ENCODE results near the gene RDM1.

RDM1 gene

DNA sequence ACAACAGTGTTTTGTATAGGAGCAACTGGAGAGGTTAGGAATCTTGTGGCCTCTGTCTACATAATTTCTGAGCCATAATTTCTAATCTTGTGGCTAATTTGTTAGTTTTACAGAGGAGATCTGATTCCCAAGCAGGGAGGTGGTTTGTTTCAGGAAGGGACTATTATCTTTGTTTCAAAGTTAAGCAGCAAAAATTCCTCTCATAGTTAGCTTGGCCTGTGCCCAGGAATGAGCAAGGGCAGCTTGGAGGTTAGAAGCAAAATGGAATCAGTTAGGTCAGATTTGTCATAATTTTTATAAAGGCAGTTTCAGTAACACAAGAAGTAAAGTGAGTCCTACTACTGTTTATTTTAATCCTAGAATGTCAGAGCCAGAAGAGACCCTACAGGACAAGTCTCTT is 2.0 kb upstream of the RDM1 start:
- no peak for DNase-seq (ENCODE audit: low spot score)

DNA sequence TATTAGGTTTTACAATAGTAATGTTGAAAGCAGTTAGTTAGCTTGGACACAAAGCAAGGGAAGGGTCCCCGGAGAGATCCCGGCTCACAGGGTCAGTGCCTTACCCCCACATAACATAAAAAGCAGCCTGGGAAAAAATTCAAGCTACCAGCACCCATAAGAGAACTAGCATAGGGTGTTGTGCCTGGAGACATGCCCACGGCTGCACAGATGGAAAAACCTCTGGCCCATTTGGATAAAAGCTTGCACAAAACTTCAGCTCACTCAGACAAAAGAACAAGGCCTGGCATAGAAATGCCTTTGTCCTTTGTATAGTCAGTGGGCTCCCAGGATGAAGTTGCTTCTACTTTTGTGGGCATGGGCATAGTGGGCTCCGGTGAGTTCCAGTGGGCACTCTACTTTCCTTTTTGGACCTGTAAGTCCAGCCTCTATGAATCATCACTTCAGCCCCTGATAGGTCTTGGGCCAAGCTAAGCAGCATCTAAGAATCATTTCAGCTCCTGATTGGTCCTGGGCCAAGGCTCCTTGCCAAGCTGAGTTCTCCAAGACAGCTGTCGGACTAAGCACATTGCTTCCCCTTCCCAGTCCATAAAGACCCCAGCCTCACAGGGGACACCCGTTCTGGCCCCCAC is 1.3 kb upstream of the RDM1 start:
- DNase-seq (ENCODE audit: low spot score): peak; percentile 35

DNA sequence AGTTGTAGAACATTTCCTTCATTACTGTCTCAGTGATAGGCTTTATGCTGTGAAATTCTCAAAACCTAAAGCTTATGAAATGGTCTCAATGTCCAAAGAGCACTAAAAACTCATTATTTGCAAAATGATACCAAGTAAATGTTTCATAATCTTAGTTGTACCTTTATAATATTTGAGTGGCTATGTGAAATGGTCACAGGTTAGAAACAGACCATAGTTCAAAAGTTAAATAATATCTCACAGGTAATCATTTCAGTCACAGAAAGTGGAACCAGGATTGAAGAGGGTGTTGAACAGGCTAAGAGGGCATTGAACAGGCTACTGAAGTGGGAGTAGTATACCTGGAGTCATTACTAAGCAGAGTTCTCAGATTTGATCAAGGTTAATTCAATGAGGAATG is 2.9 kb downstream of the RDM1 start:
- DNase-seq (ENCODE audit: low spot score): no peak

DNA sequence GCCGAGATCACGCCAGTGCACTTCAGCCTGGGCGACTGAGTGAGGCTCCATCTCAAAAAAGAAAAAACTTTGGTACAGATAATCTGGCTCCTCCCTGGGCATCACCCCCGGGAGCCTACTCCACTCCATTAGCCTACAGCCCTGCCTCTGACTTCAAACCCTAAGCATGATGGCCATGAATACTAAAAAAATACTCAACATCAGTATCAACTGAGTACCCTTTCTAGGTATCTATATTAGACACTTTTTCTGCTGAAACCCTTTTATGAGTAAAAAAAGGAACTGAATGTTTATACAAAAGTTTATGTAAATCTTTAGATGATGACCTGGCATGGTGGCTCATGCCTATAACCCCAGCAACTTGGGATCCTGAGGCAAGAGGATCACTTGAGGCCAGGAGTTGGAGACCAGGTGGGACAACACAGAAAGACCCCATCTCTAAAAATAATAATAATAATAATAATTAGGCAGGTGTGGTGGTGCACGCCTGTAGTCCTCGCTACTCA is 6.9 kb downstream of the RDM1 start:
- DNase-seq (ENCODE audit: low spot score): no peak

DNA sequence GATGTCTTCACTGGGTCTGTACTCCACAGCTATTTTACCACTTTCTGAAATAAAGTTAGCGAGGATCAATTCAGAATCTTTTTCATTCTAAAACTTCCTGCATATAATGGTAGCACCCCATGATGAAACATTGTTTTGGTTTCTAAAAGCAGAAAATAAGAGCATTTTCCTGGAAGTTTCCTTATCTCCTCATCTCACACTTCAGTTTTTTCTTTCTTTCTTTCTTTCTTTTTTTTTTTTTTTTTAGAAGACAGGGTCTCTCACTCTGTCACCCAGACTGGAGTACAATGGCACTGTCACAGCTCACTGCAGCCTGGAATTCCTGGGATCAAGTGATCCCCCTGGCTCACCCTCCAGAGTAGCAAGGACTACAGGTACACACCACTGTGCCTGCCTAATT is 10.3 kb downstream of the RDM1 start:
- no peak for DNase-seq (ENCODE audit: low spot score)

DNA sequence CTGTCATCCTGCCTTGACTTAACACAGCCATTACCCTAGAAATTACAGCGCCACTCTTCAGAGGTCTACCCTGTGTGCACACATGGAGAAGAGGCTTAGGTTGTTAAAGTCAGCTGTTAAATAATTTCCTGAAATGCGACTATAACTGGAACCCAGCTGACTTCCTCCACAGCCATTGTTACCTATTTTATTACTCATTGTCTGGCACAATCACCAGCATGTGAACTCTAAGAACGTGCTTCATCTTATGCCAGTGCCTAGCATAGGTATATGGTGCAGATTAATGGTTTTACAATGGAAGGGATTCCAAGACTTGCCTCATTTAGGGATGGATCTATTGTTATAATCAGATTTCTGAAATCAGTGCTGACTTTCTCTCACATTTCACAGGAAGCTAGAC is 11.9 kb downstream of the RDM1 start:
- DNase-seq (ENCODE audit: low spot score): no peak

DNA sequence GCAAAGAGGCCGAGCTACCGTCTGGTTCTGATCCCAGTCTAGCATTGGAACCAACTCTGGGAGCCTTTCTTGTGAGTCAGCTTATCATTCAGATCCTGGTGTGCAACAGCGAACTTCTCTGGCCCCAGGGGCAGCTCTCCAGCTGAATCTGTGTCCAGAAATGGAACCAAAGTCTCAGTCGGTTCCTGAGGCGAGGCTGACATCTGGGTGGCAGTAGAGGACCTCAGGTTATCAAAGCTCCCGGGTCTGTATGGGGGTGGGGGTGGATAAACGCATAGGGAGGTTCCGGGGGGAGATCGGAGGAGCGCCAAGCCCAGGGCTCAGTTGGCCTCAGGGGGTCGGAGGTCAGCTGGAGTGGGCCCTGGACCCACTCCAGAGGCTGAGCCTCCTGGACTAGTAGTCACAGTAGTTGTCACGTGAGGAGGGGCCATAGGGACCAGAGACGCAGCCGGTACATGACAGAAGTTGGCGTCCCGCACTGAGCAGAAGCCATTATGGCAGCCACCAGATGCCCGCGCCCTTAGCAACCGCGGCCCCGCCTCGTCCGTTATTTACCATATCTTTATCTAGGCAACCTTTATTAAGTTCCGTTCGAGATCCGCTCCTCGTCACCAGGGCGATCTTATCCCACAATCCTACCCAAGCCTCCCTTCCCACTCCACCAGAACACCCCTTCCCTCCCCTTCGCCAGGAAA is 12.9 kb downstream of the RDM1 start:
- DNase-seq (ENCODE audit: low spot score): no peak

DNA sequence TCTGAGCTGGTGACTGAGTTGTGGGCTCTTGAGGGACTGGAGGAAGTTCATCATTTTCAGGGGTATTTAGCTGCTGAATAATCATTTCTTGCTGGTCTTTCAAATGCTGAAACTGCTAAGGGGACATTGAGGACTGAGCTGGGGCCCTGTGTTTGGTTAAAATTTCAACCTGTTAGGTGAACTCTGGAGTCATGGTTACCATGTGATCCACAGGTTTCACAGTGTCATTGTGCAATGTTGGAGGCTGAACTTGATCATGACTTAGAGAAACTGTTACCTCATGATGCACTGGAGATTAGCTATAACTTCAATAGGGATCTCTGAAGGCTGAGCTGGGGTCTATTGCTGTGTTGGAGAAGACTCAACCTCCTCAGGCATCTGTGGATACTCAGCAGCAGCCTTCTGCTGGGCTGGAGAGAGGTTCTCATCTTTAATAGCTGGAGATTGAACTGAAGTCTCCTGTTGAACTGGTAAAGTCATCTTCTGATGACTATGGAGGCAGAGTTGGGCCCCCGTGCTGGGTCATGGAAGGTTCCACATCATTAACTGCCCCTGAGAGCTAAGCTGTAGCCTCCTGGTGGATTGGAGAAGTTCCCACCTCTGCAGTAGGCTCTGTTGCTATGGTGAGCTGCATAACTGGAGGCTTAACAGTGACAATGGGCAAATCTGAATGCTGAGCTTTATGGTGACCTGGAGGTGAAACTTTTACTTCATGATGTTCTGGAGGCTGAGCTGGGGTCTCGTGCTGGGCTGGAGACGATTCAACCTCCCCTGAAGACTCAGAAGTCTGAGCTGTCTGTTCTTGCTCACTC is 15.2 kb downstream of the RDM1 start:
- DNase-seq (ENCODE audit: low spot score): no peak

DNA sequence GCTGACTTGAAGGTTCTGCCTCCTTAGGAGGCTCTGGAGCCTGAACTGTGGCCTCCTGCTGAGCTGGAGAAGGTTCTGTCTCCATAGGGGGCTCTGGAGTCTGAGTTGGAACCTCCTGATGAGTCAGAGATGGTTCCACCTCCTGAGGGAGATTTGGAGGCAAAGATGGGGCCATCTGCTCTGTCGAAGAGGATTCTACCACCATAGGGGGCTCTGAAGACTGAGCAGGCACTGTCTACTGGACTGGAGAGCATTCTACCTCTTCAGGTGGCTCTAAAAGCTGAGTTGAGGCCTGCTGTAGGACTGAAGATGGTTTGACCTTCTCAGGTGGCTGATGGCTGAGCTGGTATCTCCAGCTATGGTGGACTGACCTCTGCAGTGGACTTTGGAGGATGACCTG is 16.2 kb downstream of the RDM1 start:
- DNase-seq (ENCODE audit: low spot score): no peak

DNA sequence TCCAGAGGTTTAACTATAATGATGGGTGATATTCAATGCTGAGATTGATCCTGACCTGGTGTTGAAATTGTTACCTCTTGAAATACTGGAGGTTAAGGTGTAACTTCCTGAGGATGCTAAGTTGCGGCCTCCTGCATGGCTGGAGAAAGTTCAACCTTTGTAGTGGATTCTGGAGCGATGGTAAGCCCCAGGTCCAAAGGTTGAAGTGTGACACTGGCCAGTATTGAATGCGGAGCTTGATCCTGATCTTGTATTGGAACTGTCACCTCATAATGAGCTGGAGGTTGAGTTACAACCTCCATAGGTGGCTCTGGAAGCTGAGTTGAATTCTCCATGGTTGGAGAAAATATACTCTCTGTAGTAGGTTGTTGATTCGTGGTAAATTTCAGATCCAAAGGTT is 17.0 kb downstream of the RDM1 start:
- DNase-seq (ENCODE audit: low spot score): no peak

DNA sequence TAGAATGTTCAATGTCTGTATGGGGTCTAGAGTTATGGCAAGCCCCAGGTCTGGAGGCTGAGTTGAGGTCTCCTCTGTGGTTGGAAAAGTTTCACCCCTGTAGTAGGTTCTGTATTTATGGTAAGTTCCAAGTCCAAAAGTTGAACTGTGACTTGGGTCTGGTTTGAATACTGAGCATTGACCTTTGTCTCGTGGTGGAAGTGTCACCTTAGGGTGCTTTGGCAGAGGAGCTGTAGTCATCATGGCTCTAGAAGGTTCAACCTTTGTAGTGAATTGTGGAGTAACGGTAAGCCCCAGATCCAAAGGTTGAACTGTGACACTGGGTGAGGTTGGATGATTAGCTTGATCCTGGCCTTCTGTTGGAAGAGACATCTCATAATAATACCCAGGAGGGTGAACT is 17.6 kb downstream of the RDM1 start:
- no peak for DNase-seq (ENCODE audit: low spot score)

DNA sequence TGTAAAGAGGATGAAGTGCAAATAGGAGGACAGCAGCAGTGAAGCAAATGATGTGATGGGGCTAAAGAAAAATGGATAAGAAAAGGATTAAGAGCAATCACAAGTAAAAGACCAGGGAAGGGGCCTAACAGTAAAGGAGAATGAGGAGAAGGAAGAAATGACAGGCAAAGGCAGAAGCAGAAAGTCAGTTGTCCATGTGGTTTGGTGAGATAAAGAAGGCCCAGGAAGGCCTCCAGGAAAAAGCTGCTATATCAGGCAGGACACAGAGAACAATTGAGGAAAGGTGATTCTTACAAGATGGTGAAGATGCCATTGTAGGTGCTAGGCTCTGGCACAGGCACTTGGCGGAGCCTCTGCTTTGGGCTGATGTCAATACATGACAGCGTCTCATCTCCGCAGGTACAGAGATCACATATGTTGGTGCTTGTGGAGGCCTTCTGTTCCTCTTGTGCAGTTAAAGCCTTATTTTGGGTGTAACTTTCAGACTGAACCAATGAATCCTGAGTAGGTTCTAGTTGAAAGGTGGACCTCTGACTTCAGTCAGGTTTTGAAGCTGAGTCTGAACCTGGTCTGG is 18.1 kb downstream of the RDM1 start:
- no peak for DNase-seq (ENCODE audit: low spot score)

DNA sequence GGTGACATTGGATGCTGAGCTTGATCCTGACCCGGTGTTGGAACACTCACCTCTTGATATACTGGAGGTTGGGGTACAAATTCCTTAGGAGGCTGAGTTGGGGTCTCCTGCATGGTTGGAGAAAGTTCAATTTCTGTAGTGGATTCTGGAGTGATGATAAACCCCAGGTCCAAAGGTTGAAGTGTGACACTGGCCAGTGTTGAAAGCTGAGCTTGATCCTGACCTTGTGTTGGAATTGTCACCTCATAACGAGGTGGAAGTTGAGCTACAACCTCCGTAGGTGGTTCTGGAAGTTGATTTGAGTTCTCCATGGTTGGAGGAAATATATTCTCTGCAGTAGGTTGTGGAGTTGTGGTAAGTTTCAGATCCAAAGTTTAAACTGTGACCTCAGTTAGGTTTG is 21.2 kb downstream of the RDM1 start:
- DNase-seq (ENCODE audit: low spot score): no peak

DNA sequence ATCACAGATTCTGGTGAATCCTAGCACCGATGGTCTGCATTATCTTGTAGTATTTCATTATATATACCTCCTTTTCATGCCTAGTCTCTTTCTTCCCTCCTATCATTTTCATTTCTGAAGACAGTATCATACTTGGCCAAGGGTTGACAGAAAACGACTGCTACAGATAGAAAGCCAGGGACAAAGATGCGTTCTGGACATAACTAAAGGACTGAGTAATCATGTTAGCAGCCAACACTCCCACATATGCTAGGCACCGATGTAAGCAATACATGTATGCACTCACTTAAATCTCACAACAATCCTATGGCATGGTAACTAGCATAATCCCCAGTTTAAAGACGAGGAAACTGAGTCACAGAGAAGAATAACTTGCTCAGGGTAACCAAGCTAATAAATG is 22.9 kb downstream of the RDM1 start:
- DNase-seq (ENCODE audit: low spot score): no peak

DNA sequence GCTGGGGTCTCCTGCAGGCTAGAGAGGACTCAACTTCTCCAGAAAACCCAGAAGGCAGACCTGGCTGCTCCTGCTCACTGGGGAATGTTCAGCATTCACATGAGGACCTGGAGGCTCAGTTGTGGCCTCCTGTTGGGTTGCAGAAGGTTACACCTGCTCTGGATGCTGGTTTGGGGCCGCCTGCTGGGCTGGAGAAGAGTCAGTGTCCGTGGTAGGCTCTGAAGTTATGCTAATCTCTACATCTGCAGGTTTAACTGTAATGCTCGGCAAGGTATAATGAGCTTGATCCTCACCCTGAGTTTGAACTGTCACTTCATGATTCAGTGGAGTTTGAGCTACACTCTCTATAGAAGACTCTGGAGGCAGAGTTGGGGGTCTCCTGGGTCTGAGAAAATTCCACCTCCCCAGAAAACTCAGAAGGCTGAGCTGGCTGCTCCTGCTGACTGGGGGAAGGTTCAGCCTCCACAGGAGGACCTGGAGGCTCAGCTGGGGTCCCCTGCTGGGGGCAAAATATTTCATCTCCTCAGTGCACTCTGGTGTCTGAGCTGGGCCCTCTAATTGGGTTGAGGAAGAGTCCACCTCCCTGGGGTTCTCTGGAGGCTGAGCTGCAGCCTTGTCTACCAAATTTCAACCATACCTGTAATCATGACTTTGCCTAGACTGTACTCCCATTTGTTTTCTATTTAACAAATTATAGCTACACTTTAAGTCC is 23.5 kb downstream of the RDM1 start:
- no peak for DNase-seq (ENCODE audit: low spot score)

DNA sequence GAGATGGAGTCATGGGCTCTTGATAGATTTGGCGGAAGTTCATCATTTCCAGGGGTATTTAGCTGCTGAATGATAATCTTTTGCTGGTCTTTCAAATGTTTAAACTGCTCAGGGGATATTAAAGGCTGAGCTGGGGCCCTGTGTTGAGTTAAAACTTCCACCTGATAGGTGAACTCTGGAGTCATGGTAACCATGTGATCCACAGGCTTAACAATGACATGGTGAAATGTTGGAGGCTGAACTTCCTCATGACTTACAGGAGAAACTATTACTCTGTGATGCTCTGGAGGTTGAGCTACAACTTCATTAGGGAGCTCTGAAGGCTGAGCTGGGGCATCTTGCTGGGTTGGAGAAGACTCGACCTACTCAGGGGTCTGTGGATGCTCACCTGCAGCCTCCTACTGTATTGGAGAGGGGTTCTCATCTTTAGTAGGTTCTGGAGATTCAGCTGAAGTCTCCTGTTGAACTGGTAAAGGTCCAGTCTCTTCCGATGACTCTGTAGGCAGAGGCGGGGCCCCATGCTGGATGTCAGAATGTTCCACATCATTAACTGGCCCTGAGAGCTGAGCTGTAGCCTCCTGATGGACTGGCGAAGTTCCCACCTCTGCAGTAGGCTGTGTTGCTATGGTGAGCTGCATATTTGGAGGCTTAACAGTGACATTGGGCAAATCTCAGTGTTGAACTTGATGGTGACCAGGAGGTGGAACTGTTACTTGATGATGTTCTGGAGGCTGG is 24.2 kb downstream of the RDM1 start:
- no peak for DNase-seq (ENCODE audit: low spot score)

DNA sequence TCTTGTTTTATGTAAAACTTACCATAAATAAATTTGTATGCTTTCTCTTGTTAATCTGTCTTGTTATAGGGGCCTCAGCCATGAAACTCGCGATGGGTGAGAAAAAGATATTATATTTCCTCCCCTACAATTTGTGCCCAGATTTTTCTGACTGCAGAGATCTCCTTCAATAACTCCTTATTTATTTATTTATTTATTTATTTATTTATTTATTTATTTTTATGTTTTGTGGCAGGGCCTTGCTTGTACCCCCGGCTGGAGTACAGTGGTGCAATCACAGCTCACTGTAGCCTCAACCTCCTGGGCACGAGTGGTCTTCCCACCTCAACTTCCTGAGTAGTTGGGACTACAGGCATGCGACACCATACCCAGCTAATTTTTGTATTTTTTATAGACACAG is 27.1 kb downstream of the RDM1 start:
- DNase-seq (ENCODE audit: low spot score): no peak

DNA sequence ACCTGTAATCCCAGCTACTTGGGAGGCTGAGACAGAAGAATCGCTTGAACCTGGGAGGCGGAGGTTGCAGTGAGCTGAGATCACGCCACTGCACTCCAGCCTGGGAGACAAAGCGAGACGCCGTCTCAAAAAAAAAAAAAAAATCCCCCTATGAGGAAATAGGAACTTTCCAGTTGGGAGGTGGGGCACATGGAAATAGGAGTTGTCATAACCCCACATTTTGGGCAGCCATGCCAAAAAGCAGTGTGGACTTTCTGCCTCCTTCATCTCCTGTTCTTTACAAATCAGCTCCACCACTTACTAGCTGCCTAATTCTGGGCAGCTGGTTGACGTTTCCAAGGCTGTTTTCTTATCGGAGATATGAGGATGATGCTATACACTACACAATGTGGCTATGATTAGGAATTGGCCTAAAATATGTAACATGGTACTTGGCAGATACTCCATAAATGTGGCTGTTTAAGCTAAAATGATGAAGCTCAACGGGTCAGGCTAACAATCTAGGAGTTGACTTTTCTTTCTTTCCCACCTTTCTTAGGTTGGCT is 28.9 kb downstream of the RDM1 start:
- DNase-seq (ENCODE audit: low spot score): no peak

DNA sequence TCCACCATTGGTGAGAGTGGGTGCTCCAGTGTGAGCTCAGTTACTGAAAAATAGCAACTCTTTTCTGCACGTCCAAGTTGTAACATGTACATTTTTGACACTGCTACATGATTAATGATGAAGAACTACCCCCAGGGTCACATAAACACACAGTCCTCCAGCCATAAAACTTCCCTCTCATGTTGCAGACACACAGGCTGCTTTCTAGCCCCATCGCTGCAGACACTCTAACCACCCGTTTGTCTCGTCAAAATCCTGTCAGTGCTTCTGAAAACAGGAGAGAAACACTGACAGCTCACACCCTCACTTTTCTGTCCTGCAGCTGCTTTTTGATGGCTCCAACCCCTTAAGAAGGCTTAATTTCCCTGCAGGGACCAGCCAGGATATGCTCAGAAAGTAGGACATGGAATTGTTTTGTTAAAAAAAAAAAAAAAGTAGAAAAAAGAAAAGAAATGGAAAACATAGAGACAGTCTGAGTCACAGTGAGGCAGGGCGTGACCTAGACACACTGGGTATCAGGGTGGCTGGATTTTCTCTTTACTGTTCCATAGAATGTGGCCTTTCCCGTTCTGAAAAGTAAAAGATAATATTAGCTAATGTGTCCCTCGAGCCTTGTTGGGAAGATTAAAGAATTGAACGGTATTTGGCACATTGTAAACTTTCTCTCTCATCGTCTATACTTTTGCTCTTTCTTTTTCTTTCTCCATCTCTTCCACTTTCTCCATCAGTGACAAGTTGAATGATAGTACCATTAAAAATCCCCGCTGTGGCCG is 29.7 kb downstream of the RDM1 start:
- DNase-seq (ENCODE audit: low spot score): no peak

DNA sequence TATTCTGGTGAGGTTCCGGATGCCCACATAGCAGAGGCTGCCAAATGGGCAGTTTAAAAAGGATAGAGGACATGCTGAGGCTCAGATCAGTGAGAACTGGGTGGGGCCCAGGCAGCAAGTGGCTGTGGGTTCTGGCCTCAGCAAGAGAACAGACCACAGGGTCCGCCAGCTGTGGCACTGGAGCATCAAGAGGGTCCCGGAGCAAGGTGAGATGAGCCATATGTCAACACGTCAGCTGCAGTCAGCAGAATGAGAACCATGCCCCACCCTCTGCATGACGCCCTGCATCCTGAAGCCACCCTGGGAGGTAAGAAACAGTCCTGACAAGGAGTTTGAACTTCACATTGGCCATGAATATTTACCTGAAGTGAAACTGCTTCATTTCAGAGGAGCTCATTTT is 30.3 kb downstream of the RDM1 start:
- DNase-seq (ENCODE audit: low spot score): no peak

Measured in pons (tissue), 1 donor.